Neuronal stem cell (in vitro differentiated cells): ENCODE results near the gene ADCY2.

ENCODE experiments used
- DNase-seq: peaks from one replicate; pipeline ENCODE4 v3.0.0-alpha.2; 2013; ENCODE audit warnings: low spot score
- H2AFZ ChIP-seq: one replicate; pipeline ENCODE4 v1.6.1; 2013; ENCODE audit warnings: mild to moderate bottlenecking, low read length, inconsistent platforms
- H2AK5ac ChIP-seq: 2 replicates; pipeline ENCODE4 v1.6.1; 2013; ENCODE audit warnings: low read depth, mild to moderate bottlenecking, inconsistent platforms, low read length, moderate library complexity, mixed read lengths
- H2BK120ac ChIP-seq: 2 replicates; pipeline ENCODE4 v1.6.1; 2013; ENCODE audit warnings: low read depth, mild to moderate bottlenecking, inconsistent platforms, low read length, moderate library complexity, mixed read lengths
- H2BK12ac ChIP-seq: one replicate; pipeline ENCODE4 v1.6.1; 2013; ENCODE audit warnings: low read length, inconsistent platforms
- H2BK15ac ChIP-seq: 2 replicates; pipeline ENCODE4 v1.6.1; 2013; ENCODE audit warnings: mild to moderate bottlenecking, low read length, inconsistent platforms, mixed read lengths
- H2BK5ac ChIP-seq: one replicate; pipeline ENCODE4 v1.6.1; 2013; ENCODE audit warnings: inconsistent platforms, mild to moderate bottlenecking, low read length, moderate library complexity
- H3K14ac ChIP-seq: one replicate; pipeline ENCODE4 v1.6.1; 2013; ENCODE audit warnings: low read length, inconsistent platforms
- H3K18ac ChIP-seq: 2 replicates; pipeline ENCODE4 v1.6.1; 2013; ENCODE audit warnings: low read length, inconsistent platforms
- H3K23ac ChIP-seq: 2 replicates; pipeline ENCODE4 v1.6.1; 2013; ENCODE audit warnings: low read depth, mild to moderate bottlenecking, mixed read lengths, low read length, inconsistent platforms; ENCODE audit not compliant: poor library complexity
- H3K27ac ChIP-seq: replicated peaks from 3 replicates; pipeline ENCODE4 v1.5.1; 2013; ENCODE audit warnings: low read length, inconsistent platforms
- H3K27me3 ChIP-seq, 3 experiments: 2 replicates each; pipeline ENCODE4 v1.6.1; 2013; ENCODE audit warnings: low read length in 3 of 3, mild to moderate bottlenecking in 2 of 3, inconsistent platforms in 1 of 3, low read depth in 1 of 3, mixed read lengths in 1 of 3, moderate library complexity in 1 of 3; ENCODE audit not compliant: control insufficient read depth in 3 of 3, insufficient read depth in 3 of 3
- H3K36me3 ChIP-seq, 2 donors: replicated peaks in 1 of 2; 2 replicates each; pipeline ENCODE4 v1.6.1; 2013; ENCODE audit warnings: low read length in 2 of 2; ENCODE audit not compliant: control insufficient read depth in 2 of 2, insufficient read depth in 2 of 2
- H3K4ac ChIP-seq: 2 replicates; pipeline ENCODE4 v1.6.1; 2013; ENCODE audit warnings: inconsistent platforms, mild to moderate bottlenecking, low read length, moderate library complexity
- H3K4me1 ChIP-seq, 2 donors: 1 replicate in 1 of 2; 2 replicates in 1 of 2; pipeline ENCODE4 v1.6.1; 2013; ENCODE audit warnings: low read length in 2 of 2, low read depth in 1 of 2; ENCODE audit not compliant: control insufficient read depth in 2 of 2, insufficient read depth in 1 of 2
- H3K4me2 ChIP-seq: one replicate; pipeline ENCODE4 v1.6.1; 2013; ENCODE audit warnings: mild to moderate bottlenecking, low read length, inconsistent platforms; ENCODE audit not compliant: insufficient read depth, poor library complexity, severe bottlenecking
- H3K4me3 ChIP-seq, 2 donors: 2 replicates each; pipeline ENCODE4 v1.5.1; 2013; ENCODE audit warnings: low read length in 2 of 2, mild to moderate bottlenecking in 2 of 2, inconsistent platforms in 1 of 2, moderate library complexity in 1 of 2
- H3K79me1 ChIP-seq: one replicate; pipeline ENCODE4 v1.6.1; 2013; ENCODE audit warnings: low read depth, mild to moderate bottlenecking, inconsistent platforms, low read length, moderate library complexity
- H3K9ac ChIP-seq: one replicate; pipeline ENCODE4 v1.6.1; 2013; ENCODE audit warnings: mild to moderate bottlenecking, low read depth, low read length, inconsistent platforms; ENCODE audit not compliant: poor library complexity
- H3K9me3 ChIP-seq, 2 donors: replicated peaks in 1 of 2; 2 replicates each; pipeline versions ENCODE3 to v1.6.1; 2013; ENCODE audit warnings: low read length in 2 of 2, mild to moderate bottlenecking in 2 of 2, inconsistent platforms in 1 of 2, low read depth in 1 of 2, mixed read lengths in 1 of 2, moderate library complexity in 1 of 2; ENCODE audit not compliant: control insufficient read depth in 2 of 2, insufficient read depth in 1 of 2
- H4K8ac ChIP-seq: one replicate; pipeline ENCODE4 v1.6.1; 2013; ENCODE audit warnings: low read depth, mild to moderate bottlenecking, inconsistent platforms, low read length, moderate library complexity
- H4K91ac ChIP-seq: one replicate; pipeline ENCODE4 v1.6.1; 2013; ENCODE audit warnings: low read length, low read depth, mild to moderate bottlenecking, inconsistent platforms; ENCODE audit not compliant: poor library complexity
- WGBS, 2 donors: extraction: QIAGEN DNeasy Blood & Tissue Kit; methylation state at CpG; one replicate each; pipeline ENCODE4 v1.1.7; 2013; ENCODE audit warnings: missing lambda C conversion rate in 2 of 2, mixed read lengths in 1 of 2; ENCODE audit not compliant: insufficient read length in 2 of 2, insufficient replicate concordance in 1 of 2; ENCODE audit errors: extremely low coverage in 2 of 2; 5-methylcytosine and 5-hydroxymethylcytosine counted together

ADCY2 gene

GRCh38 chr5:7462758-7463157 lies 66.8 kb downstream of the ADCY2 start:
- Histone ChIP-seq H3K4me3 (no peak overlapping the region), H3K14ac (no peak overlapping the region), H3K27me3 (no peaks in the 10 kb centered on the region), H3K4me2 (no peak overlapping the region), H2AFZ (no peak overlapping the region), H3K79me1 (no peaks in the 10 kb centered on the region), H2BK15ac (no peak overlapping the region), H2BK120ac (no peak overlapping the region), H3K23ac (no peak overlapping the region), H3K36me3 (no peaks in the 10 kb centered on the region), H3K4me1 (peaks cover 0 to 1% of the 10 kb centered on the region in 2 donors), H3K9me3 (peaks cover 4% of the 10 kb centered on the region in 2 donors), H2BK12ac (no peak overlapping the region), H4K8ac (no peak overlapping the region), H2BK5ac (no peak overlapping the region), H3K27ac (no peak overlapping the region), H2AK5ac (no peak overlapping the region), H3K4ac (no peak overlapping the region), H3K9ac (no peak overlapping the region), H3K18ac (no peak overlapping the region), H4K91ac (no peak overlapping the region)
- DNase-seq = no peak
- no CpG with 5 or more reads among the region's 1 CpG for WGBS, 2 donors

GRCh38 chr5:7464182-7464581 lies 68.2 kb downstream of the ADCY2 start:
- Histone ChIP-seq H2BK12ac (no peak overlapping the region), H3K18ac (no peak overlapping the region), H2BK120ac (no peak overlapping the region), H3K27ac (no peak overlapping the region), H3K9me3 (peaks cover 0 to 2% of the 10 kb centered on the region in 2 donors), H2BK15ac (no peak overlapping the region), H4K8ac (no peak overlapping the region), H3K36me3 (no peaks in the 10 kb centered on the region), H3K14ac (no peak overlapping the region), H3K23ac (no peak overlapping the region), H3K27me3 (no peaks in the 10 kb centered on the region), H2AK5ac (no peak overlapping the region), H3K4me2 (no peak overlapping the region), H2BK5ac (no peak overlapping the region), H3K4me1 (peaks cover 0 to 1% of the 10 kb centered on the region in 2 donors), H3K79me1 (no peaks in the 10 kb centered on the region), H3K4me3 (no peak overlapping the region), H4K91ac (no peak overlapping the region), H2AFZ (no peak overlapping the region), H3K9ac (no peak overlapping the region), H3K4ac (no peak overlapping the region)
- WGBS, 2 donors = no CpG with 5 or more reads among the region's 3 CpGs
- no peak for DNase-seq

GRCh38 chr5:7467179-7467578 lies 71.2 kb downstream of the ADCY2 start:
- Histone ChIP-seq H3K4me3 (no peak overlapping the region), H3K9ac (no peak overlapping the region), H3K4ac (no peak overlapping the region), H3K4me2 (no peak overlapping the region), H3K23ac (no peak overlapping the region), H3K27ac (no peak overlapping the region), H3K36me3 (no peaks in the 10 kb centered on the region), H2BK15ac (no peak overlapping the region), H2AFZ (no peak overlapping the region), H3K14ac (no peak overlapping the region), H3K9me3 (peaks cover 2 to 21% of the 10 kb centered on the region in 2 donors), H3K4me1 (peaks cover 0 to 1% of the 10 kb centered on the region in 2 donors), H4K91ac (no peak overlapping the region), H2BK120ac (no peak overlapping the region), H3K27me3 (no peaks in the 10 kb centered on the region), H2AK5ac (no peak overlapping the region), H2BK5ac (no peak overlapping the region), H4K8ac (no peak overlapping the region), H3K79me1 (no peaks in the 10 kb centered on the region), H3K18ac (no peak overlapping the region), H2BK12ac (no peak overlapping the region)
- DNase-seq = no peak
- no CpG with 5 or more reads among the region's 7 CpGs for WGBS, 2 donors

- WGBS, 2 donors = no CpG with 5 or more reads among the region's 2 CpGs
- Histone ChIP-seq H2AK5ac (no peak overlapping the region), H3K14ac (no peak overlapping the region), H3K18ac (no peak overlapping the region), H3K4me2 (no peak overlapping the region), H4K91ac (no peak overlapping the region), H2BK12ac (no peak overlapping the region), H3K4ac (no peak overlapping the region), H4K8ac (no peak overlapping the region), H2BK15ac (no peak overlapping the region), H3K9me3 (peaks cover 5 to 29% of the 10 kb centered on the region in 2 donors), H3K79me1 (no peaks in the 10 kb centered on the region), H3K27ac (no peak overlapping the region), H3K23ac (no peak overlapping the region), H3K4me3 (no peak overlapping the region), H3K9ac (no peak overlapping the region), H3K27me3 (no peaks in the 10 kb centered on the region), H2BK120ac (no peak overlapping the region), H2AFZ (no peak overlapping the region), H3K4me1 (peaks cover 3 to 5% of the 10 kb centered on the region in 2 donors), H2BK5ac (no peak overlapping the region), H3K36me3 (no peaks in the 10 kb centered on the region)
- DNase-seq = no peak
Measured at GRCh38 chr5:7468742-7469141, 72.8 kb downstream of the ADCY2 start.
